Measurements from ENCODE around the gene CBX2. TPM values are rescaled to one million over a fixed set of nuclear protein-coding genes. Genes with fewer than 3 reads are reported as not detected.

The CBX2 gene
- total and polyA plus RNA-seq, 2 of the 4 experiments (the other 2 are of a cell fraction): 2.0 to 3.2 TPM

DNA sequence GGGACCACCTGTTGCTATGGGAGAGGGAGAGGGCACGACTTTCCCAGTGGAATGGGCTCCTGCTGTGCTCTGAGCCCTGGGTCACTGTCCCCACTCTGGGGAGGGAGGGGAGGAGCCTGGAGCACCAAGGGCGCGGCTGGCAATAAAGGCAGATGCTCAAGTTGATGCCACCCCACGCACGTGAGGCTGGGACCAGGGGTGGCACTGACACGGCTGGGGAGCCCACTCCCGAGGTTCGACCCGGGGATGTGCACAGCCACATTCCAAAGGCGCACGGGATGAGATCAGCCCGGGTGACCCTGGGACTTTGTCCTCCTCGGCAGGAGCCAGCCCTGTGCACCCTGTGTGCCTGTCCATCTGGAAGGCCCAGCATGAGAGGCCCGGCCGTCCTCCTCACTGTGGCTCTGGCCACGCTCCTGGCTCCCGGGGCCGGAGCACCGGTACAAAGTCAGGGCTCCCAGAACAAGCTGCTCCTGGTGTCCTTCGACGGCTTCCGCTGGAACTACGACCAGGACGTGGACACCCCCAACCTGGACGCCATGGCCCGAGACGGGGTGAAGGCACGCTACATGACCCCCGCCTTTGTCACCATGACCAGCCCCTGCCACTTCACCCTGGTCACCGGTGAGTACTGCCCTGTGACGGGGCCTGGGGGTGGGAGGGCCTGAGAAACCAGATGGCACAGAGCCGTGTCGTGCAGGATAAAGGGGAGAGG, 47.0 kb upstream of the CBX2 start, which contains the start of gene ENPP7:
Gene ENPP7 (plus strand): TSS at position 175 of the 715 bp plus-strand sequence. CDS start 197 bp downstream, at position 372.
- Histone ChIP-seq H3K27me3 (ENCODE audit: control insufficient read depth, insufficient read depth, low read length) (peaks cover 2% of the 10 kb centered on the region; the same call in 1 of the 2 replicates), H3K9me3 (ENCODE audit: control insufficient read depth, insufficient read depth, low read length) (no peaks in the 10 kb centered on the region), H2AK5ac (ENCODE audit: low read depth, low read length) (no peak within 1 kb of the TSS), H2AFZ (replicated peaks; ENCODE audit: low read length, poor library complexity) (no peak within 1 kb of the TSS), H4K8ac (ENCODE audit: low read depth in 2 of 2, low read length in 2 of 2) (no peak within 1 kb of the TSS), H3K27ac (ENCODE audit: insufficient read depth, low read length) (no peak within 1 kb of the TSS), H4K91ac (ENCODE audit: insufficient read depth, low read depth, low read length) (no peak within 1 kb of the TSS), H3K9me1 (ENCODE audit: insufficient read depth, low read length) (peaks cover 3% of the 10 kb centered on the region; the same call in 1 of the 2 replicates), H3K23ac (ENCODE audit: low read depth, low read length) (no peak within 1 kb of the TSS), H3K9ac (ENCODE audit: low read depth, low read length) (no peak within 1 kb of the TSS), H2AK9ac (replicated peaks; ENCODE audit: low read depth, low read length, poor library complexity) (no peak within 1 kb of the TSS), H3K14ac (replicated peaks; ENCODE audit: low read depth, low read length) (no peak within 1 kb of the TSS), H2BK20ac (ENCODE audit: low read depth, low read length) (no peak within 1 kb of the TSS), H3K36me3 (ENCODE audit: control insufficient read depth, insufficient read depth, low read length) (no peaks in the 10 kb centered on the region), H3K79me1 (ENCODE audit: low read depth in 1 of 2, low read length in 2 of 2) (no peaks in the 10 kb centered on the region), H4K5ac (ENCODE audit: low read depth, low read length) (no peak within 1 kb of the TSS), H3K4me1 (ENCODE audit: control insufficient read depth, insufficient read depth, low read length) (no peaks in the 10 kb centered on the region), H4K20me1 (ENCODE audit: insufficient read depth, low read length) (no peaks in the 10 kb centered on the region), H3K4me2 (ENCODE audit: low read depth, low read length) (no peak within 1 kb of the TSS), H2BK15ac (ENCODE audit: low read depth, low read length) (no peak within 1 kb of the TSS), H3K4ac (ENCODE audit: low read depth, low read length) (no peak within 1 kb of the TSS), H3K18ac (ENCODE audit: low read depth, low read length) (no peak within 1 kb of the TSS), H2BK5ac (ENCODE audit: low read depth, low read length, poor library complexity, severe bottlenecking) (no peak within 1 kb of the TSS), H2BK120ac (ENCODE audit: low read depth, low read length) (no peak within 1 kb of the TSS), H3K4me3 (ENCODE audit: insufficient read depth, low read depth, low read length) (no peak within 1 kb of the TSS), H3K56ac (ENCODE audit: extremely low read depth, insufficient read depth, low read length) (no peak within 1 kb of the TSS)
- in situ Hi-C loops (cut with MboI; ENCODE audit: low sequenced_read_pairs) (no loop called here), dilution Hi-C loops (cut with HindIII; ENCODE audit: low sequenced_read_pairs, unreplicated experiment) (no loop called here), intact Hi-C loops (cut with micrococcal nuclease) (no loop called here)
- BruUV-seq (replicated peaks): no TSS peak
- DNase-seq (no peak), ATAC-seq (ENCODE audit: low read depth) (no peak)
- WGBS, 2 experiments (ENCODE audit: extremely low coverage in 2 of 2, insufficient read length in 1 of 2): 87% methylated on average over 21 of the region's 33 CpGs; no CpG with 5 or more reads in 1 of the 2 experiments
- ChIA-PET POLR2A (ENCODE audit: unreplicated experiment) (no interaction called here), CTCF (no interaction called here)
- TF ChIP-seq NFE2L2 (IDR thresholded peaks at IDR 0.05; ENCODE audit: low read depth, low read length) (no peak), CHD1 (IDR thresholded peaks at IDR 0.05; ENCODE audit: low read depth, low read length) (no peak), POLR2A (IDR thresholded peaks at IDR 0.05; ENCODE audit: low read depth, low read length) (no peak), RCOR1 (IDR thresholded peaks at IDR 0.05; ENCODE audit: insufficient replicate concordance, low read length) (no peak), RFX5 (IDR thresholded peaks at IDR 0.05; ENCODE audit: low read depth, low read length) (no peak), RAD21 (IDR thresholded peaks at IDR 0.05; ENCODE audit: low read length) (no peak), CEBPB (IDR thresholded peaks at IDR 0.05; ENCODE audit: low read depth, low read length) (no peak), MAFK (IDR thresholded peaks at IDR 0.05; ENCODE audit: low read depth, low read length) (no peak), SMC3 (IDR thresholded peaks at IDR 0.05; ENCODE audit: low read depth, low read length) (no peak), BHLHE40 (IDR thresholded peaks at IDR 0.05; ENCODE audit: low read depth, low read length) (no peak)
- TF ChIP-seq, protein P1, sequence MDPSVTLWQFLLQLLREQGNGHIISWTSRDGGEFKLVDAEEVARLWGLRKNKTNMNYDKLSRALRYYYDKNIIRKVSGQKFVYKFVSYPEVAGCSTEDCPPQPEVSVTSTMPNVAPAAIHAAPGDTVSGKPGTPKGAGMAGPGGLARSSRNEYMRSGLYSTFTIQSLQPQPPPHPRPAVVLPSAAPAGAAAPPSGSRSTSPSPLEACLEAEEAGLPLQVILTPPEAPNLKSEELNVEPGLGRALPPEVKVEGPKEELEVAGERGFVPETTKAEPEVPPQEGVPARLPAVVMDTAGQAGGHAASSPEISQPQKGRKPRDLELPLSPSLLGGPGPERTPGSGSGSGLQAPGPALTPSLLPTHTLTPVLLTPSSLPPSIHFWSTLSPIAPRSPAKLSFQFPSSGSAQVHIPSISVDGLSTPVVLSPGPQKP (IDR thresholded peaks at IDR 0.05; ENCODE audit: borderline replicate concordance, low read depth, low read length): no peak
